Hypothalamus (tissue), 51 donors: ENCODE measurements around the gene BANF2.

Experiments
- DNase-seq, 51 donors: peaks; one replicate each; lab custom pipeline; 2025; lab: John Stamatoyannopoulos, UW

Gene BANF2

GRCh38 chr20:17731233-17731632, 31.5 kb downstream of the BANF2 start:
- DNase-seq, result no peak

DNA sequence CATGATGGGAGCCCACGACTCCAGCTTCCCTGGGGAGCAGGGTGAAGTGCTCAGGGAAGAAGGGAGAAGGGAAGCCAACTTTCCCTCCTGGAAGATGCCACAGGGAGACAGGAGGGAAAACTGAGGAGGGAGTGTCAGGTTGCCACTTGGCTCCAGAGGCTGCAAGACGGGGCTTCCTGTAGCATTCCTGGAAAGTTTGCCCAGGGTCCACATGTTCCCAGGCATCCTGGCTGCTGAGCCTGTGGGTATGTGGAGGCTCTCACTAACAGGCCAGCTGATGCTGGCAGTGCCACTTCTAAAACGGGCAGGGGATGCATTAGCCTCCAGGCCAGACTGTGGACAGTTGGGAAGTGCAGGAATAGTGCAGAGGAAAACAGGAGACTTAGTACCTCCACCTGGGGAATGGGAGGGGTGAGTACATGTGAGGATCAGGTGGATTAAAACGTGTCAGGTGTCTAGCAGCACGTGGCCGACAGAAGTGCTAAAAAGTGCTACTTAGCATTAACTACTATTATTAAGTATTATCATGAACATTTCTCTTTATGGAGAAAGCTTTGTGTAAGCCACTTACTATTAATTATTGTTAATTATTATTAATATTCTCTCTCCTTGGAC, 33.2 kb downstream of the BANF2 start:
- DNase-seq, result no peak

- no peak for DNase-seq
Observed at GRCh38 chr20:17733767-17734304, 34.1 kb downstream of the BANF2 start.

DNA sequence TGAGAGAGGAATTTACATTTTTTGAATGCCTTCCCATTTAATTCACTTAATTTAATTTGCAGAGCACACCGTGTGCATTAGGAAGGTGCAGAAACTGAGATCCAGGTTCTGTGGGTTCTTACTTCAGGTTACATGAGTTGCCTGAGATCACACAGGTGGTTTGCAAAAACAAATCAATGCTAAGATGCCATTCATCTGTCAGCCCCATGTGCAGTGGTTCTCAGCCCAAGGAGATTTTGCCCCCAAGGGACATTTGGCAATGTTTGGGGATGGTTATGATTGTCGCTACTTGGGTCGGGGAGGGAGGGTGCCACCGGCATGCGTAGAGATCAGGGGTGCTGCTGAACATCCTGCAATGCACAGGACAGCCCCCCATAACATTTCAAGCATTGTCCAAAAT, 34.6 kb downstream of the BANF2 start:
- no peak for DNase-seq

GRCh38 chr20:17735206-17735804, 35.5 kb downstream of the BANF2 start:
- DNase-seq, result no peak

DNA sequence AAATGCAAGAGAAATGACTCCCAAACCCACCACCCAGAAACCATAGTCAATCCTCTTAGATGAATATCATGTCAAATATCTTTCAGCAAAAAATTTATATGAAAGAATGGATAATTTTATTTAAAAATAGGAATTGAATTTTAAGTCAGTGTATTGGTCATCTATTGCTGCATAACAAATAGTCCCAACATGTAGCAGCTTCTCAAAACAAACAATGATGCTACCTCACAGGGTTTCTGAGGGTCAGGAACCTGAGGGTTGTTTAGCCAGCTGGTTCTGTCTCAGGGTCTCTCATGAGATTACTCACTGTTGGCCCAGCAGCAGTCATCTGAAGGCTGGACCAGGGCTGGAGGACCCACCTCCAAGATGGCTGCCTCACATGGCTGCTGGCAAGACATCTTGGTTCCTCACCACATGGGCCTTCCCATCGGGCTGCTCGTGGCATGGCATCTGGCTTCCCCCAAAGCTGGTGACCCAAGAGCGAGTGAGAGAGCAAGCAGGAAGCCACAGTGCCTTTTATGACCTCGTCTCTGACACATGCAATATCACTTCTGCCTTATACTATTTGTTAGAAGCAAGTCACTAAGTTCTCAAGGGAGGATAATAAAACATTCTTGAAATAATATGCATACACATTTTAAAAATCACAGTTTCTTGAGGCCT, 36.3 kb downstream of the BANF2 start:
- no peak for DNase-seq

DNA sequence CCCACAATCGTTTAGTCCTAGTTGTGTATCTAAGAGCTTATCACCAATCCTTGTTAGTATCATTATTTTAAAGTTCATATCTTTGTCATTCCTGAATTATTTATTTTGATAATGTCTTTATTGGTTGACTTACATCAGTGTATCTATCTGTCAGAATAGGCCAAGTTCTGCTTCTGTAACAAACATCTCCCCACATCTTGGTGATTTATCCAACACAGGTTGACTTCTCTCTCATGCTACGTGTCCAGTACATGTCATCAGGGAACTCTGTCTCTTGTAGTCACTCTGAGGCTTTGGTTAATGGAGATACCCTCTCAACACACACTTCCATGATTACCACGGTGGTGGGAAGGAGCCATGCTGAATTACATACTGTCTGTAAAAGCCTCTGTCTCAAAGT, 38.4 kb downstream of the BANF2 start:
- no peak for DNase-seq

DNA sequence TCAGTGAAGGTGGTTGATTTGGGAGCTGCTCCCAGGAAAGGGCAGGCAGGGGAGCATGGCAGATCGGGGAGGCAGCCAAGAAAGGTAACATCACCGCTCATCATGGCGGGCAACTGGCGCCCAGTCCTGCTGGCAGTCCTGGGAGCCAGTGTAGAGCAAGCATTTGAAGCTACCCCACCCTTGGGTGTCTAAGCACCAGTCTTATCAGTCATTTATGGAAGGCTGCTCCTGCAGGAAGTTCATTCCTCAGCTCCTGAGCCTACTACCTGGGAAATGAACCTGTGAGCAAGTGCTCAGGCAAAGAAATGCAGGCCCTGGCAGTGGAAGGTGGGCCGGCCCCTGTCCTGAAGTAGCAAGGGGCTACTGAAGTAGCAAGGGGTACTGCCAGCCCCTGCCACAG, 41.5 kb downstream of the BANF2 start:
- DNase-seq, result no peak

- no peak for DNase-seq
Observed at GRCh38 chr20:17742731-17743130, 43.0 kb downstream of the BANF2 start.

DNA sequence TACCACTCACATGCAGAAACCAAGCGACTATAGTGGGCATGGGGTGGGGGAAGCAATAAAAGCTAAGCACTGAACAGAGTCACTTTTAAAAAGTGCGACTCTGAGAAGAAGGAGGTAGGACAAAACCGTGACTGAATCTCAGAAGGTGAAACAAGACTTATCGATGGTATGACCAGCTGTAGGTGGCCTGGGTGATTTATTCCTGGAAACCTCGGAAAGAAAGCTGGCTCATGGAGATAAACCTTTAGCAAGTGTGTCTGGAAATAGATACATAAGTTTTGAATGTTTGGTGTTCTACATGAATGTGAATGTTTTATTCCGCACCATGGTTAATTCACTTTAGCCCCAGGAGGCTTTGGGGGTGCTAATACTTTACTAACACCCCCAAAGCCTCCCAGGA, 43.9 kb downstream of the BANF2 start:
- DNase-seq, result no peak

GRCh38 chr20:17747431-17747846, 47.7 kb downstream of the BANF2 start:
- peak in 1 of 51 donors; percentile 42 for DNase-seq

DNA sequence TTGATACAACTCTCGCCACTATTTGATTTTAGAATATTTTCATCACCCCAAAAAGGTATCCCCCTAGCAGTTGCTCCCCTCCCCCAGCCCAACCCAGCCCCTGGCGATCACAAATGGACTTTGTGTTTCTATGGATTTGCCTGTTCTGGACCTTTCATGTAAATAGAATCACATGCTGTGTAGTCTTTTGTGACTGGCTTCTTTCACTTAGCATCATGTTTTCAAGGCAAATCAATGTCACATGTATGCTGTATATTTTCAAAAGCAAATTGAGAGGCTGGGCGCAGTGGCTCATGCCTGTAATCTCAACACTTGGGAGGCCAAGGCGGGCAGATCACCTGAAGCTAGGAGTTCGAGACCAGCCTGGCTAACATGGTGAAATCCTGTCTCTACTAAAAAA, 48.5 kb downstream of the BANF2 start:
- no peak for DNase-seq

DNA sequence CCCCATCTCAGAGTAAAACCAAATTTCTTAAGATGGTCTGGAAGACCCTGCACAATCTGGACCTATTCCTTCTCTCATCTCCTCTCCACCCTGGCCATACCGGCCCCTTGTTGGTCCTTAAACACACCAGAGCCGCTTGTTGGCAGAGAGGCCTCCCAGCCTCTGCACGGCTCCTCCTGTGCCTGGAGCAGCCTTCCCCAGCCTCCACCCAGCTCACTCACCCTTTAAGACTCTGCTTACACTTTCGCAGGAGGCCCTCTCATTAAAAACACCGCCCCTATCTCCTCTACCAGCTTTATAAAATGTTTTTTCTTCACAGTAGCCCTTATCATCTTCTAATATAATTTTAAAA, 49.8 kb downstream of the BANF2 start:
- no peak for DNase-seq

DNA sequence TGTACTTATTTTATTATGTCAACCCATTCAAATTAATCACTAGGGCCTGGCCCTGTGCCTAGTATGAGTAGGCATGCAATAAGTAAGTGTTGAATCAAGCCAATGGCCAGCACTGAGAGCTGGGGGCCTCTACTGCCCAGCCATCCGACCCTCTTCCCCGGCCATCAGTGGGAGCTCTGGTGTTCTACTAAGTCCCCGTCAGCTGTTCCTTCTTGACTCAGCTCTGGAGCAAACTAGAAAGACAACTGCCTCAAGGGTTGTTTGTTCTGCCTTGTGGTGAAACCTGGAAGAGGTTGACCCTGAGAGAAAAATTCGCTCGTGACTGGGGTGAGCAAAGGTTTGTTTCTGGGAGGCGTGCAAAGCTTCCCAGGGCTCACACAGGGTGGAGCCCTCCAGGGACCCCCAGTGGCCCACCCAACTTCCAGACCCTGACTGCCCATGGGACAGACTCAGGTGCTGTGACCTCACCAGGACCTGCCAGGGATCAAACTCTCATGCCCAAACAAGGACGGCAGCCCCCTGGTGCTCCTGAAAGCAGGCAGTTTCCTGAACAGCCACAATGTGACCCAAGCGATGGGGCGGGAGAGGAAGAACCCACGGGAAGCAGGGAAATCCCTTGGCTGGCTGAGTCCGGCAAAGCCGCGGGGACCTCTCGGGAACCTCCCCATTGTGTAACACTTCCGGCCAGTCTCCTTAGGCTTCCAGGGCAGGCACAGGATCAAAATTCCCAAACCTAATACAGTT, 50.4 kb downstream of the BANF2 start:
- no peak for DNase-seq

DNA sequence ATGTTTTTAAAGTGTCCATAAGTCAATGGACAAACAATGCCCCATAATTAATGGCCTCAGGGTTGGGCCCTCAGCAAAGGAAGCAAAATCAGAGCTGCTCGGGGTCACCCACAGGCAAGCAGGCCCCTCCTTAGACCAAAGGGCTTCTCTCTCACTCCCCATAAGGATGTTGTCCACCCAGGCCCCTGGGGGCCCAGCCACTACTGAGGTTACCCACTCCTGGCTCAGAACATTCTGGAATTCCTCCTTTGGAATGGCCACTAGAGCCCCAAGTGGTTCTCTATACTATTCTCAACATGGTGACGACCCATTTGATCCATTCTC, 50.9 kb downstream of the BANF2 start:
- no peak for DNase-seq

DNA sequence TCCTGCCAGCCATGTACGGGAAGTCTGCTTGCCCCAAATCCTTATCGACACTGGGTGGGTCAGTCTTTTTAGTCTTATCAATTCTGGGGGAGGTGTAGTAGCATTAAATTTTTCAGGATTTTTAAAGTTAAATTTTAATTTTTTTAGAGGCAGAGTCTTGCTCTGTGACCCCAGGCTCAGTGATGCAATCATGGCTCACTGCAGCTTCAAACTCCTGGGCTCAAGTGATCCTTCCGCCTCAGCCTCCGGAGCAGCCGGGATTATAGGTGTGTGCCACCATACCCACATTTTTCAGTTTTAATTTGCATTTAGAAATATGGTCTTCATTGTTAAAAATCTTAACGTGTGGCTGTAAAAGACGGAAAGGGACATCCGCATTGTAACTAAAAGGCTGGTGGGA, 51.9 kb downstream of the BANF2 start:
- DNase-seq, result no peak

GRCh38 chr20:17752459-17752858, 52.7 kb downstream of the BANF2 start:
- no peak for DNase-seq

GRCh38 chr20:17753516-17753915, 53.8 kb downstream of the BANF2 start:
- no peak for DNase-seq

DNA sequence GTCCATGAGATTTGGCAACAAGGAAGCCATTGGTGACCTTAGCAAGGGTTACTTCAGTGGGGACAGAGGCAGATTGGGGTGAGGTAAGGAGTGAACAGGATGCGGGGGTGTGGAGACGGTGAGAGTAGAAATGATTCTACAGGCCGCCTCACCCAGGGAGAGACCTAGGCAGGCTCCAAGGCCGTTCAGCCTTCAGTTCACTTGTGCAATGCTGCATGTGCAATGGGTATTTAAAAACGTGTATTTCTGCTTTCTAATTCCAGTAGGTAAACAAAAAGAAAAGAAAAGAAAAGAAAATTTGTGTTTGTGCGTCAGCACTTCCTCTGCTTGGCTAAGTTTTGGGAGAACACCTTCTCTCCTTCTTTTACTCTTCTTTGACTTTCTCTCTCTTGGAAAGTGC, 56.8 kb downstream of the BANF2 start:
- no peak for DNase-seq

- DNase-seq, result no peak
Observed at GRCh38 chr20:17757496-17757895, 57.7 kb downstream of the BANF2 start.

DNA sequence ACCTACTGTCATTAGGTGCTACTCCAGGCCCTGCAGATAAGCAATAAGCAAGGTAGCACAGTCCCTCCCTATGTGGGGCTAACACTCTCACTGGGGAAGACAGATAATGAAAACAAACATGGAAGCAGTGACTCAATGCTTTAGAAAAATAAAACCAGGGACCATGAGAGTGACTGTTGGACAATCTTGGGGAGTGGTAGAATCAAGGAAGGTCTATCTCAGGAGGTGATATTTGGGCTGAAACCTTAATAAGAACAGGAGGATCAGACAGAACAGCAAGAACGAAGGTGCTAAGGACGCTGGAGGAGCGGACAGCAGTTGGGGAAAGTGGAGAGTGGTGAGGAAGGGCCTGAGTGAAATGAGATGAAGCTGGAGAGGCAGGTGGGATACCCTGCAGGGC, 58.2 kb downstream of the BANF2 start:
- no peak for DNase-seq

- no peak for DNase-seq
Observed at GRCh38 chr20:17758512-17758911, 58.7 kb downstream of the BANF2 start.
